ENCODE measurements around the gene ULK1. TPM values are rescaled to one million over a fixed set of nuclear protein-coding genes. Genes with fewer than 3 reads are reported as not detected.

The ULK1 gene
- total and polyA plus RNA-seq, 2 experiments from 2014 or later: 8.4 to 33.8 TPM

GRCh38 chr12:131941116-131941986, 46.9 kb downstream of the ULK1 start:
- Histone ChIP-seq H4K20me1 (replicated peaks; ENCODE audit: insufficient read depth) (peaks cover 9% of the 10 kb centered on the region; the same call in 1 of the 2 replicates), H3K4me2 (no peak overlapping the region), H3K4me3 (no peak overlapping the region), H3K9me2 (ENCODE audit: insufficient read depth) (no peaks in the 10 kb centered on the region), H3K79me2 (replicated peaks; ENCODE audit: insufficient read depth) (no peaks in the 10 kb centered on the region; the same call in 1 of the 2 replicates), H3K27me3 (ENCODE audit: insufficient read depth) (no peaks in the 10 kb centered on the region), H3K36me3 (ENCODE audit: insufficient read depth) (peaks cover 38% of the 10 kb centered on the region), H3K4me1 (ENCODE audit: insufficient read depth) (no peaks in the 10 kb centered on the region), H3K27ac (ENCODE audit: low read depth) (no peak overlapping the region), H3F3A (replicated peaks; ENCODE audit: low read depth) (peaks cover 6% of the 10 kb centered on the region; the same call in 1 of the 2 replicates), H2AFZ (no peak overlapping the region)
- no peak overlapping the region for H3K27ac Mint-ChIP-seq
- H3K4me1 Mint-ChIP-seq: no peaks in the 10 kb centered on the region
- no peak for DNase-seq (ENCODE audit: low spot score)
- no peak for ATAC-seq
- H3K36me3 Mint-ChIP-seq (ENCODE audit: low read depth): peaks cover 89% of the 10 kb centered on the region
- no peak overlapping the region for H3K4me3 Mint-ChIP-seq
- peaks cover 4% of the 10 kb centered on the region; the same call in 2 of the 3 replicates for H3K9me3 Mint-ChIP-seq
- TF ChIP-seq EZH2 (IDR thresholded peaks at IDR 0.05; ENCODE audit: low read depth, unreplicated experiment): no peak
- no peak for TF ChIP-seq CTCF (conservative IDR thresholded peaks at IDR 0.05; ENCODE audit: low read depth in 2 of 2)
- TF ChIP-seq POLR2AphosphoS5 (IDR thresholded peaks at IDR 0.05; ENCODE audit: low read depth): no peak
- no peak for TF ChIP-seq ZNF331 (CRISPR knock-in tag; IDR thresholded peaks at IDR 0.05; ENCODE audit: low read depth)
- TF ChIP-seq ZNF114 (CRISPR knock-in tag; IDR thresholded peaks at IDR 0.05): no peak
- TF ChIP-seq EZH2phosphoT487 (IDR thresholded peaks at IDR 0.05; ENCODE audit: unreplicated experiment): no peak
- H3K27me3 Mint-ChIP-seq (ENCODE audit: insufficient read depth, low read depth, poor library complexity): peaks cover 7% of the 10 kb centered on the region

- Histone ChIP-seq H3K79me2 (replicated peaks; ENCODE audit: insufficient read depth) (no peaks in the 10 kb centered on the region; the same call in 1 of the 2 replicates), H3K4me3 (no peak overlapping the region), H3K9me2 (ENCODE audit: insufficient read depth) (no peaks in the 10 kb centered on the region), H3F3A (replicated peaks; ENCODE audit: low read depth) (peaks cover 11% of the 10 kb centered on the region), H3K4me1 (ENCODE audit: insufficient read depth) (no peaks in the 10 kb centered on the region; the same call in 1 of the 2 replicates), H2AFZ (no peak overlapping the region), H3K27ac (ENCODE audit: low read depth) (no peak overlapping the region), H3K36me3 (ENCODE audit: insufficient read depth) (peaks cover 38% of the 10 kb centered on the region), H3K4me2 (no peak overlapping the region), H4K20me1 (replicated peaks; ENCODE audit: insufficient read depth) (peaks cover 8% of the 10 kb centered on the region; the same call in 1 of the 2 replicates), H3K27me3 (ENCODE audit: insufficient read depth) (no peaks in the 10 kb centered on the region)
- no peak overlapping the region for H3K27ac Mint-ChIP-seq
- peaks cover 82% of the 10 kb centered on the region for H3K36me3 Mint-ChIP-seq (ENCODE audit: low read depth)
- H3K4me3 Mint-ChIP-seq: no peak overlapping the region
- H3K9me3 Mint-ChIP-seq: peaks cover 4% of the 10 kb centered on the region; the same call in 2 of the 3 replicates
- TF ChIP-seq ZNF114 (CRISPR knock-in tag; IDR thresholded peaks at IDR 0.05) (no peak), EZH2phosphoT487 (IDR thresholded peaks at IDR 0.05; ENCODE audit: unreplicated experiment) (no peak), NANOG (IDR thresholded peaks at IDR 0.05; ENCODE audit: borderline replicate concordance) (no peak)
- H3K4me1 Mint-ChIP-seq: no peaks in the 10 kb centered on the region
- DNase-seq (ENCODE audit: low spot score) (no peak), ATAC-seq (no peak)
- H3K27me3 Mint-ChIP-seq (ENCODE audit: insufficient read depth, low read depth, poor library complexity): peaks cover 8% of the 10 kb centered on the region
Measured at GRCh38 chr12:131941987-131942341, 47.5 kb downstream of the ULK1 start.
